ENCODE data around the gene SLC39A2.

Gene SLC39A2

DNA sequence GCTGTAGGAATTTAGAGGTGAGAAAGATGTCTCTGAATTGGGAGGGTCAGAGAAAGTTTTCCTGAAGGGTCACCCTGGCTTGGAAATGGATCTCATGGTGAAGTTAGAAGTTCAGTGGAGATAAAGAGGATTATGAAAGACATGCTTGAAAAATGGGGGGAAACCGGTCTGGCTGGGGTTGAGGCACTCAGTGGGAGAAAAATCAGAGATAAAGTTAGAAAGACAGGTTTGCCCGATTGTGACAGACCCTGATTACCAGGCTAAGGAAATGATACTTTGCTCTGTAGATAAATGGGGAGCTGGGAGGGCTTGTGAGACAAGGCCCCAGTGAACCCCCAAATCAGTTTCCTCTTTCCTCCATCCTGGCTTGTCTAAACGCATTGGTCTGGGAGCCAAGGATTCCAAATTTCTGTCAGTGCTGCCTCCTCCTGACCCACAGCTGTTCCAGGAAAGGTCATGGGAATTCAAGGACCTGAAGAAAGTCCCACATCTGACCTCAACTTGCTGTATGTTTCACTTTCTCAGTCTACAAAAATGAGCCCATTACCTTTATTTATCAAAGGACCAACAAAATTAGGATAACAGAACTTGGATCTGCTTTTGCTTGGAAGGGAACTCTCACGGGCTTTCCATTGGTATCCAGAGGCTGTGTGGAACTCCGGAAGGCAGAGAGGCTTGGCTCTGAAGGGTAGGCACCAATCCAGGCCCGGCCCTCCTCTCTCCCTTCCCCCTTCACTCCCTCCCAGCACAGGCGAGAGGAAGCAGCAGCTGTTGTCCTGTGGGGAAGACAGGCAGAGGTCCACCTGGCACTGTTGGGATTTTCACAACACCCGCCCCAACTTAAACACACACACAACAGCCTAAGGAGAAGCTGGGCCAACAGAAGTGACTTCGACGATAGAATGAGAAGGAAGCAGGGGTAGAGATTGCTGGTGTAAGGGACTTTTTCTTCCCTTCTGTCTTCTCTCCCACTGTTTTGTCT is 39.6 kb downstream of the SLC39A2 start:
- no peak overlapping the region for H3K27ac ChIP-seq (ENCODE audit: extremely low read depth, low read depth, low read length)
- H3K4me1 ChIP-seq (ENCODE audit: control insufficient read depth, insufficient read depth, low read length) = no peaks in the 10 kb centered on the region
- ChIA-PET POLR2A (interaction anchor here (2.8 kb wide), 1 partner anchor 24 kb away, joined by 15 read pairs; no protein-coding TSS in a partner anchor), CTCF (interaction anchor here (1.1 to 7.0 kb wide), 12 partner anchors 9 to 342 kb away, joined by 3 to 206 read pairs (median 10); no protein-coding TSS in a partner anchor)
- no peaks in the 10 kb centered on the region for H3K36me3 ChIP-seq (ENCODE audit: control insufficient read depth in 2 of 2, insufficient read depth in 1 of 2, low read length in 2 of 2)
- no peak overlapping the region for H3K4me3 ChIP-seq (ENCODE audit: low read depth, low read length)
- no peaks in the 10 kb centered on the region for H3K9me3 ChIP-seq (ENCODE audit: control insufficient read depth, insufficient read depth, low read depth, low read length)
- TF ChIP-seq ZNF354C (tag by site-specific recombination; IDR thresholded peaks at IDR 0.05; ENCODE audit: borderline replicate concordance, low read depth) (no peak), ZNF776 (tag by site-specific recombination; IDR thresholded peaks at IDR 0.05; ENCODE audit: borderline replicate concordance) (no peak), ZSCAN23 (tag by site-specific recombination; IDR thresholded peaks at IDR 0.05) (no peak), ZNF302 (tag by site-specific recombination; IDR thresholded peaks at IDR 0.05; ENCODE audit: low read depth) (no peak), ZNF324 (tag by site-specific recombination; IDR thresholded peaks at IDR 0.05) (no peak), ZNF366 (tag by site-specific recombination; conservative IDR thresholded peaks at IDR 0.05) (no peak)
- TF ChIP-seq, protein P1, sequence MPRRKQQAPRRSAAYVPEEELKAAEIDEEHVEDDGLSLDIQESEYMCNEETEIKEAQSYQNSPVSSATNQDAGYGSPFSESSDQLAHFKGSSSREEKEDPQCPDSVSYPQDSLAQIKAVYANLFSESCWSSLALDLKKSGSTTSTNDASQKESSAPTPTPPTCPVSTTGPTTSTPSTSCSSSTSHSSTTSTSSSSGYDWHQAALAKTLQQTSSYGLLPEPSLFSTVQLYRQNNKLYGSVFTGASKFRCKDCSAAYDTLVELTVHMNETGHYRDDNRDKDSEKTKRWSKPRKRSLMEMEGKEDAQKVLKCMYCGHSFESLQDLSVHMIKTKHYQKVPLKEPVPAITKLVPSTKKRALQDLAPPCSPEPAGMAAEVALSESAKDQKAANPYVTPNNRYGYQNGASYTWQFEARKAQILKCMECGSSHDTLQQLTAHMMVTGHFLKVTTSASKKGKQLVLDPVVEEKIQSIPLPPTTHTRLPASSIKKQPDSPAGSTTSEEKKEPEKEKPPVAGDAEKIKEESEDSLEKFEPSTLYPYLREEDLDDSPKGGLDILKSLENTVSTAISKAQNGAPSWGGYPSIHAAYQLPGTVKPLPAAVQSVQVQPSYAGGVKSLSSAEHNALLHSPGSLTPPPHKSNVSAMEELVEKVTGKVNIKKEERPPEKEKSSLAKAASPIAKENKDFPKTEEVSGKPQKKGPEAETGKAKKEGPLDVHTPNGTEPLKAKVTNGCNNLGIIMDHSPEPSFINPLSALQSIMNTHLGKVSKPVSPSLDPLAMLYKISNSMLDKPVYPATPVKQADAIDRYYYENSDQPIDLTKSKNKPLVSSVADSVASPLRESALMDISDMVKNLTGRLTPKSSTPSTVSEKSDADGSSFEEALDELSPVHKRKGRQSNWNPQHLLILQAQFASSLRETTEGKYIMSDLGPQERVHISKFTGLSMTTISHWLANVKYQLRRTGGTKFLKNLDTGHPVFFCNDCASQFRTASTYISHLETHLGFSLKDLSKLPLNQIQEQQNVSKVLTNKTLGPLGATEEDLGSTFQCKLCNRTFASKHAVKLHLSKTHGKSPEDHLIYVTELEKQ (tag by site-specific recombination; IDR thresholded peaks at IDR 0.05; ENCODE audit: borderline replicate concordance) = no peak

DNA sequence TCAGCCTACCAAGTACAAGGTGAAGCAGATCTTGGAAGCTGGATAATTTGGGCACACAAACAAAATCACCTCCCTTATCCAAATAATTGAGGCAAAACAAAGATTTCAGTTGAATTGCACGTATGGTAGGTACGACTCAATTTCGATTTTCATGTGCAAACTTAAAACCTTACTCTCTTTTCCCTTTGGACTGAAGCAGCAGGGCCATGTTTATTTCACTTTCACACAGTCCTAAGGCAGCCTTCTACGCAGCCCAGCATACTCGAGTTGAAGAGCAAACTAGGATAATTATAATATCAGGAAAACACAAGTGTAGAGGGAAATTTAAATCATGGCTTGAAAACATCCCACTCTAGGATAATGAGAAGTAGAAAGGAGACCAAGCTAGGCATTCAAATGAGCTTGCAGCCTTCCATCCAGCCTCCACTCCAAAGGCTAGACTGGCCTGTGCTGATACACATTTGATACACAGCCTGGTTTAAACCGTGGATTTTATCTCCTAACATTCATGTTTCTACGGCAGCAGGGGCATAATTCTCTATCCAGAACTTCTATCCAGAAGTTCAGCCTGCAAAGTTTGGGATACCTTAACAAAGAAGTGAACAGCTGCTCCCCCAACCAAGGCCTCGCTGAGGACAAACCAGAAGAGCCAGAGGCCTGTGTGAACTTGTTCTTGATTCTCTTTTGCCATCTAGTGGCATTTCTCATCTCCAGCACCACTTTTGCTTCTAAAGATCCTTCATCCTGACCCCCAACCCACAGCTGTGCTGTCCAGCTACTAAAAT is 40.7 kb downstream of the SLC39A2 start:
- POLR2A ChIA-PET = interaction anchor here (1.0 to 2.8 kb wide), 3 partner anchors 11 to 32 kb away, joined by 3 to 15 read pairs (median 5); no protein-coding TSS in a partner anchor
- TF ChIP-seq, protein P2, sequence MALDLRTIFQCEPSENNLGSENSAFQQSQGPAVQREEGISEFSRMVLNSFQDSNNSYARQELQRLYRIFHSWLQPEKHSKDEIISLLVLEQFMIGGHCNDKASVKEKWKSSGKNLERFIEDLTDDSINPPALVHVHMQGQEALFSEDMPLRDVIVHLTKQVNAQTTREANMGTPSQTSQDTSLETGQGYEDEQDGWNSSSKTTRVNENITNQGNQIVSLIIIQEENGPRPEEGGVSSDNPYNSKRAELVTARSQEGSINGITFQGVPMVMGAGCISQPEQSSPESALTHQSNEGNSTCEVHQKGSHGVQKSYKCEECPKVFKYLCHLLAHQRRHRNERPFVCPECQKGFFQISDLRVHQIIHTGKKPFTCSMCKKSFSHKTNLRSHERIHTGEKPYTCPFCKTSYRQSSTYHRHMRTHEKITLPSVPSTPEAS (tag by site-specific recombination; IDR thresholded peaks at IDR 0.05) = no peak
- TF ChIP-seq ZNF521 (tag by site-specific recombination; IDR thresholded peaks at IDR 0.05) = no peak
- no peak for TF ChIP-seq ZFP41 (tag by site-specific recombination; IDR thresholded peaks at IDR 0.05; ENCODE audit: borderline replicate concordance)
- TF ChIP-seq ZNF654 (tag by site-specific recombination; IDR thresholded peaks at IDR 0.05; ENCODE audit: low read depth) = peak; percentile 77
- TF ChIP-seq ZNF416 (tag by site-specific recombination; IDR thresholded peaks at IDR 0.05) = no peak
- TF ChIP-seq ZSCAN16 (tag by site-specific recombination; IDR thresholded peaks at IDR 0.05) = no peak
- TF ChIP-seq YY2 (tag by site-specific recombination; IDR thresholded peaks at IDR 0.05) = no peak
- TF ChIP-seq, protein P3, sequence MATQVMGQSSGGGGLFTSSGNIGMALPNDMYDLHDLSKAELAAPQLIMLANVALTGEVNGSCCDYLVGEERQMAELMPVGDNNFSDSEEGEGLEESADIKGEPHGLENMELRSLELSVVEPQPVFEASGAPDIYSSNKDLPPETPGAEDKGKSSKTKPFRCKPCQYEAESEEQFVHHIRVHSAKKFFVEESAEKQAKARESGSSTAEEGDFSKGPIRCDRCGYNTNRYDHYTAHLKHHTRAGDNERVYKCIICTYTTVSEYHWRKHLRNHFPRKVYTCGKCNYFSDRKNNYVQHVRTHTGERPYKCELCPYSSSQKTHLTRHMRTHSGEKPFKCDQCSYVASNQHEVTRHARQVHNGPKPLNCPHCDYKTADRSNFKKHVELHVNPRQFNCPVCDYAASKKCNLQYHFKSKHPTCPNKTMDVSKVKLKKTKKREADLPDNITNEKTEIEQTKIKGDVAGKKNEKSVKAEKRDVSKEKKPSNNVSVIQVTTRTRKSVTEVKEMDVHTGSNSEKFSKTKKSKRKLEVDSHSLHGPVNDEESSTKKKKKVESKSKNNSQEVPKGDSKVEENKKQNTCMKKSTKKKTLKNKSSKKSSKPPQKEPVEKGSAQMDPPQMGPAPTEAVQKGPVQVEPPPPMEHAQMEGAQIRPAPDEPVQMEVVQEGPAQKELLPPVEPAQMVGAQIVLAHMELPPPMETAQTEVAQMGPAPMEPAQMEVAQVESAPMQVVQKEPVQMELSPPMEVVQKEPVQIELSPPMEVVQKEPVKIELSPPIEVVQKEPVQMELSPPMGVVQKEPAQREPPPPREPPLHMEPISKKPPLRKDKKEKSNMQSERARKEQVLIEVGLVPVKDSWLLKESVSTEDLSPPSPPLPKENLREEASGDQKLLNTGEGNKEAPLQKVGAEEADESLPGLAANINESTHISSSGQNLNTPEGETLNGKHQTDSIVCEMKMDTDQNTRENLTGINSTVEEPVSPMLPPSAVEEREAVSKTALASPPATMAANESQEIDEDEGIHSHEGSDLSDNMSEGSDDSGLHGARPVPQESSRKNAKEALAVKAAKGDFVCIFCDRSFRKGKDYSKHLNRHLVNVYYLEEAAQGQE (tag by site-specific recombination; IDR thresholded peaks at IDR 0.05) = peak; percentile 64; the same call in 1 of the 2 replicates
- TF ChIP-seq ZNF10 (tag by site-specific recombination; IDR thresholded peaks at IDR 0.05) = no peak
- no peak for TF ChIP-seq ZNF138 (tag by site-specific recombination; IDR thresholded peaks at IDR 0.05; ENCODE audit: borderline replicate concordance)
- no peak for TF ChIP-seq ZBTB1 (tag by site-specific recombination; IDR thresholded peaks at IDR 0.05)
- TF ChIP-seq ZNF548 (tag by site-specific recombination; IDR thresholded peaks at IDR 0.05) = no peak
- TF ChIP-seq, protein P4, sequence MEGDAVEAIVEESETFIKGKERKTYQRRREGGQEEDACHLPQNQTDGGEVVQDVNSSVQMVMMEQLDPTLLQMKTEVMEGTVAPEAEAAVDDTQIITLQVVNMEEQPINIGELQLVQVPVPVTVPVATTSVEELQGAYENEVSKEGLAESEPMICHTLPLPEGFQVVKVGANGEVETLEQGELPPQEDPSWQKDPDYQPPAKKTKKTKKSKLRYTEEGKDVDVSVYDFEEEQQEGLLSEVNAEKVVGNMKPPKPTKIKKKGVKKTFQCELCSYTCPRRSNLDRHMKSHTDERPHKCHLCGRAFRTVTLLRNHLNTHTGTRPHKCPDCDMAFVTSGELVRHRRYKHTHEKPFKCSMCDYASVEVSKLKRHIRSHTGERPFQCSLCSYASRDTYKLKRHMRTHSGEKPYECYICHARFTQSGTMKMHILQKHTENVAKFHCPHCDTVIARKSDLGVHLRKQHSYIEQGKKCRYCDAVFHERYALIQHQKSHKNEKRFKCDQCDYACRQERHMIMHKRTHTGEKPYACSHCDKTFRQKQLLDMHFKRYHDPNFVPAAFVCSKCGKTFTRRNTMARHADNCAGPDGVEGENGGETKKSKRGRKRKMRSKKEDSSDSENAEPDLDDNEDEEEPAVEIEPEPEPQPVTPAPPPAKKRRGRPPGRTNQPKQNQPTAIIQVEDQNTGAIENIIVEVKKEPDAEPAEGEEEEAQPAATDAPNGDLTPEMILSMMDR (tag by site-specific recombination; IDR thresholded peaks at IDR 0.05) = peak; percentile 67
- TF ChIP-seq ZNF341 (tag by site-specific recombination; IDR thresholded peaks at IDR 0.05; ENCODE audit: low read depth) = 0 out of 2 replicates have a peak, but pooled peaks have one; percentile 17
- no peak for TF ChIP-seq REPIN1 (tag by site-specific recombination; IDR thresholded peaks at IDR 0.05; ENCODE audit: low read depth)

More for the DNA sequence above, 40.7 kb downstream of the SLC39A2 start:
- H3K4me3 ChIP-seq (ENCODE audit: low read depth, low read length) = no peak overlapping the region
- no peaks in the 10 kb centered on the region for H3K4me1 ChIP-seq (ENCODE audit: control insufficient read depth, insufficient read depth, low read length)
- CTCF ChIA-PET = interaction anchor here (0.6 to 7.0 kb wide), 33 partner anchors 8 to 360 kb away, joined by 3 to 206 read pairs (median 5); partner anchors contain the start of genes RNASE8 and SLC39A2
- no peaks in the 10 kb centered on the region for H3K9me3 ChIP-seq (ENCODE audit: control insufficient read depth, insufficient read depth, low read depth, low read length)
- no peak overlapping the region for H3K27ac ChIP-seq (ENCODE audit: extremely low read depth, low read depth, low read length)
- no peaks in the 10 kb centered on the region for H3K36me3 ChIP-seq (ENCODE audit: control insufficient read depth in 2 of 2, insufficient read depth in 1 of 2, low read length in 2 of 2)
